Measurements from ENCODE around the gene TBC1D22A.

GRCh38 chr22:47200273-47201051 lies 438.0 kb downstream of the TBC1D22A start:
- TF ChIP-seq CTCF (IDR thresholded peaks at IDR 0.05; ENCODE audit: low read length), result no peak
- no peak for TF ChIP-seq EZH2 (IDR thresholded peaks at IDR 0.05; ENCODE audit: borderline replicate concordance, low read length)
